Trophoblast cell (in vitro differentiated cells and primary cell): ENCODE measurements around the gene PAN2.

Experiments
- DNase-seq, 2 donors: peaks; one replicate each; pipeline ENCODE4 v3.0.0-alpha.2; 2016
- H2AFZ ChIP-seq: 2 replicates; pipeline ENCODE4 v1.6.1; 2013; ENCODE audit warnings: low read length, moderate library complexity, mild to moderate bottlenecking; ENCODE audit not compliant: insufficient read depth, poor library complexity
- H2AK5ac ChIP-seq: 2 replicates; pipeline ENCODE4 v1.6.1; 2013; ENCODE audit warnings: mild to moderate bottlenecking, low read length
- H2BK120ac ChIP-seq: 2 replicates; pipeline ENCODE4 v1.6.1; 2013; ENCODE audit warnings: low read length, mild to moderate bottlenecking, moderate library complexity; ENCODE audit not compliant: insufficient read depth, poor library complexity
- H2BK12ac ChIP-seq: 2 replicates; pipeline ENCODE4 v1.6.1; 2013; ENCODE audit warnings: mild to moderate bottlenecking, low read length, moderate library complexity
- H2BK5ac ChIP-seq: 2 replicates; pipeline ENCODE4 v1.6.1; 2013; ENCODE audit warnings: low read length, low read depth, moderate library complexity, mild to moderate bottlenecking; ENCODE audit not compliant: poor library complexity
- H3K14ac ChIP-seq: 2 replicates; pipeline ENCODE4 v1.6.1; 2013; ENCODE audit warnings: mild to moderate bottlenecking, low read length
- H3K18ac ChIP-seq: 2 replicates; pipeline ENCODE4 v1.6.1; 2013; ENCODE audit warnings: mild to moderate bottlenecking, low read length
- H3K23ac ChIP-seq: 2 replicates; pipeline ENCODE4 v1.6.1; 2013; ENCODE audit warnings: low read length
- H3K27ac ChIP-seq: 2 replicates; pipeline ENCODE4 v1.5.1; 2013; ENCODE audit warnings: low read depth, mild to moderate bottlenecking, inconsistent platforms, low read length, moderate library complexity
- H3K27me3 ChIP-seq: 2 replicates; pipeline ENCODE4 v1.6.1; 2013; ENCODE audit warnings: inconsistent platforms, mild to moderate bottlenecking, low read length, moderate library complexity; ENCODE audit not compliant: insufficient read depth
- H3K36me3 ChIP-seq, 2 experiments: 1 replicate in 1 of 2; 2 replicates in 1 of 2; pipeline ENCODE4 v1.6.1; 2013; ENCODE audit warnings: low read length in 2 of 2, mild to moderate bottlenecking in 2 of 2, moderate library complexity in 1 of 2; ENCODE audit not compliant: insufficient read depth in 2 of 2, control insufficient read depth in 1 of 2
- H3K4ac ChIP-seq: 2 replicates; pipeline ENCODE4 v1.6.1; 2013; ENCODE audit warnings: low read depth, mild to moderate bottlenecking, low read length, moderate library complexity
- H3K4me1 ChIP-seq, 2 experiments: 1 replicate in 1 of 2; 2 replicates in 1 of 2; pipeline ENCODE4 v1.6.1; 2013; ENCODE audit warnings: low read length in 2 of 2, mild to moderate bottlenecking in 2 of 2, moderate library complexity in 1 of 2; ENCODE audit not compliant: insufficient read depth in 2 of 2, control insufficient read depth in 1 of 2
- H3K4me2 ChIP-seq: 2 replicates; pipeline ENCODE4 v1.6.1; 2013; ENCODE audit warnings: inconsistent platforms, mild to moderate bottlenecking, low read length, moderate library complexity
- H3K4me3 ChIP-seq: 2 replicates; pipeline ENCODE4 v1.5.1; 2013; ENCODE audit warnings: mild to moderate bottlenecking, low read depth, low read length, inconsistent platforms
- H3K79me1 ChIP-seq: one replicate; pipeline ENCODE4 v1.6.1; 2013; ENCODE audit warnings: low read length
- H3K79me2 ChIP-seq: 2 replicates; pipeline ENCODE4 v1.6.1; 2013; ENCODE audit warnings: low read length, mild to moderate bottlenecking; ENCODE audit not compliant: control insufficient read depth, insufficient read depth, poor library complexity
- H3K9ac ChIP-seq: 2 replicates; pipeline ENCODE4 v1.6.1; 2013; ENCODE audit warnings: mild to moderate bottlenecking, low read length
- H3K9me3 ChIP-seq: 2 replicates; pipeline ENCODE4 v1.6.1; 2013; ENCODE audit warnings: low read depth, mild to moderate bottlenecking, control low read depth, inconsistent platforms, low read length; ENCODE audit not compliant: insufficient read depth
- H4K12ac ChIP-seq: 2 replicates; pipeline ENCODE4 v1.6.1; 2013; ENCODE audit warnings: low read depth, mild to moderate bottlenecking, low read length, moderate library complexity
- H4K8ac ChIP-seq: 2 replicates; pipeline ENCODE4 v1.6.1; 2013; ENCODE audit warnings: low read depth, mild to moderate bottlenecking, low read length, moderate library complexity
- H4K91ac ChIP-seq: one replicate; pipeline ENCODE4 v1.6.1; 2013; ENCODE audit warnings: low read depth, mild to moderate bottlenecking, low read length, moderate library complexity
- WGBS: extraction: QIAGEN DNeasy Blood & Tissue Kit; methylation state at CpG from one replicate; pipeline ENCODE4 v1.1.7; 2013; ENCODE audit warnings: missing lambda C conversion rate; ENCODE audit not compliant: insufficient read length, insufficient coverage; ENCODE audit errors: extremely low coverage; 5-methylcytosine and 5-hydroxymethylcytosine counted together

The PAN2 gene

GRCh38 chr12:56377310-56377988 lies 43.6 kb upstream of the PAN2 start:
- Histone ChIP-seq H2AK5ac (no peak overlapping the region), H3K4me2 (no peak overlapping the region), H3K4me1 (no peaks in the 10 kb centered on the region), H3K9me3 (no peaks in the 10 kb centered on the region), H3K79me1 (no peaks in the 10 kb centered on the region), H2AFZ (no peak overlapping the region), H2BK12ac (no peak overlapping the region), H3K27ac (no peak overlapping the region), H4K12ac (no peak overlapping the region), H4K8ac (no peak overlapping the region), H2BK120ac (no peak overlapping the region), H3K18ac (no peak overlapping the region), H3K4me3 (no peak overlapping the region), H4K91ac (no peak overlapping the region), H3K36me3 (no peaks in the 10 kb centered on the region), H3K4ac (no peak overlapping the region), H3K23ac (no peak overlapping the region), H2BK5ac (no peak overlapping the region), H3K14ac (no peak overlapping the region), H3K9ac (no peak overlapping the region), H3K79me2 (no peaks in the 10 kb centered on the region), H3K27me3 (no peaks in the 10 kb centered on the region)
- peak; percentile 17 to 64 for DNase-seq
- WGBS: no CpG with 5 or more reads among the region's 4 CpGs

GRCh38 chr12:56375598-56376434 lies 42.0 kb upstream of the PAN2 start:
- Histone ChIP-seq H3K27me3 (no peaks in the 10 kb centered on the region), H3K79me2 (no peaks in the 10 kb centered on the region), H3K18ac (no peak overlapping the region), H3K4me1 (no peaks in the 10 kb centered on the region), H3K27ac (no peak overlapping the region), H3K9ac (no peak overlapping the region), H2AFZ (no peak overlapping the region), H4K12ac (no peak overlapping the region), H3K79me1 (no peaks in the 10 kb centered on the region), H4K8ac (no peak overlapping the region), H3K14ac (no peak overlapping the region), H3K9me3 (no peaks in the 10 kb centered on the region), H2BK5ac (no peak overlapping the region), H3K4me3 (no peak overlapping the region), H2AK5ac (no peak overlapping the region), H3K4ac (no peak overlapping the region), H3K23ac (no peak overlapping the region), H3K4me2 (no peak overlapping the region), H2BK12ac (no peak overlapping the region), H4K91ac (no peak overlapping the region), H2BK120ac (no peak overlapping the region), H3K36me3 (no peaks in the 10 kb centered on the region)
- DNase-seq: no peak
- WGBS: no CpG with 5 or more reads among the region's 11 CpGs

GRCh38 chr12:56374726-56375597 lies 41.2 kb upstream of the PAN2 start:
- Histone ChIP-seq H3K36me3 (no peaks in the 10 kb centered on the region), H3K4me2 (no peak overlapping the region), H3K79me2 (no peaks in the 10 kb centered on the region), H2BK120ac (no peak overlapping the region), H3K9ac (no peak overlapping the region), H2BK5ac (no peak overlapping the region), H3K79me1 (no peaks in the 10 kb centered on the region), H4K8ac (no peak overlapping the region), H2AFZ (no peak overlapping the region), H3K27ac (no peak overlapping the region), H2AK5ac (no peak overlapping the region), H3K9me3 (no peaks in the 10 kb centered on the region), H3K4me3 (no peak overlapping the region), H3K27me3 (no peaks in the 10 kb centered on the region), H4K12ac (no peak overlapping the region), H3K18ac (no peak overlapping the region), H3K14ac (no peak overlapping the region), H4K91ac (no peak overlapping the region), H2BK12ac (no peak overlapping the region), H3K4ac (no peak overlapping the region), H3K4me1 (no peaks in the 10 kb centered on the region), H3K23ac (no peak overlapping the region)
- WGBS: no CpG with 5 or more reads among the region's 7 CpGs
- DNase-seq: no peak

DNA sequence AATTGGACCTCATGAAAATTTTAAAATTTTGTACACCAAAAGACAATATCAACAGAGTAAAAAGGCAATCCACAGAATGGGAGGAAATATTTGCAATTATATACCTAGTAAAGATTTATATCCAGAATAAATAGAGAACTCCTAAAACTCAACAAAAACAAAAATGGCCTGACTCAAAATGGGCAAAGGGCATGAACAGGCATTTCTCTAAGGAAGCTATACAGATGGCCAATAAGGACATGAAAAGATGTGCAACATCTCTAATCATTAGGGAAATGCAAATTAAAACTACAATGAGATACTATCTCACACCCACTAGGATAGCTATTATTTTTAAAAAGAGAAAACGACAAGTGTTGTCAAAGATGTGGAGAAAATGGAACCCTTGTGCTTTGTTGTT lies 39.7 kb upstream of the PAN2 start:
- Histone ChIP-seq H4K8ac (no peak overlapping the region), H3K79me2 (no peaks in the 10 kb centered on the region), H2BK5ac (no peak overlapping the region), H3K9ac (no peak overlapping the region), H3K14ac (no peak overlapping the region), H3K23ac (no peak overlapping the region), H4K12ac (no peak overlapping the region), H3K36me3 (no peaks in the 10 kb centered on the region), H2AFZ (no peak overlapping the region), H3K79me1 (no peaks in the 10 kb centered on the region), H3K9me3 (no peaks in the 10 kb centered on the region), H3K18ac (no peak overlapping the region), H2BK12ac (no peak overlapping the region), H3K4me3 (no peak overlapping the region), H3K4me2 (no peak overlapping the region), H3K27me3 (no peaks in the 10 kb centered on the region), H3K27ac (no peak overlapping the region), H3K4me1 (no peaks in the 10 kb centered on the region), H2AK5ac (no peak overlapping the region), H3K4ac (no peak overlapping the region), H2BK120ac (no peak overlapping the region), H4K91ac (no peak overlapping the region)
- DNase-seq: no peak
- no CpG with 5 or more reads among the region's 1 CpG for WGBS
